Middle frontal gyrus (tissue), 1 donor: ENCODE measurements around the gene THOC6.

Source experiments
- DNase-seq: peaks from one replicate; pipeline ENCODE4 v3.0.0-alpha.2; 2015; ENCODE audit warnings: low spot score; ENCODE audit errors: extremely low spot score

THOC6 gene

GRCh38 chr16:3015865-3016521 is 7.8 kb upstream of the THOC6 start:
- no peak for DNase-seq

- no peak for DNase-seq
Measured at GRCh38 chr16:3017344-3017743, 6.5 kb upstream of the THOC6 start.

GRCh38 chr16:3017794-3018506 is 5.9 kb upstream of the THOC6 start, which contains the start of gene CLDN6:
TSS of gene CLDN6 (minus strand) at chr16:3018183. CDS start at chr16:3016021, 2,162 bp downstream.
- DNase-seq: no peak

GRCh38 chr16:3019594-3020246 is 4.1 kb upstream of the THOC6 start:
- no peak for DNase-seq

- no peak for DNase-seq
Measured at GRCh38 chr16:3020247-3020603, 3.6 kb upstream of the THOC6 start, which contains the start of gene TNFRSF12A. TSS of gene TNFRSF12A (plus strand) at chr16:3020368. CDS start at chr16:3020398, 30 bp downstream.

- DNase-seq: no peak
Measured at GRCh38 chr16:3020604-3021448, 3.0 kb upstream of the THOC6 start.

GRCh38 chr16:3021449-3022207 is 2.2 kb upstream of the THOC6 start:
- no peak for DNase-seq

- no peak for DNase-seq
Measured at GRCh38 chr16:3022208-3022683, 1.6 kb upstream of the THOC6 start.

GRCh38 chr16:3022684-3023414 is 986 bp upstream of the THOC6 start:
- DNase-seq: no peak

- no peak for DNase-seq
Measured at GRCh38 chr16:3023415-3023668, 493 bp upstream of the THOC6 start.

- no peak for DNase-seq
Measured at GRCh38 chr16:3025032-3026002, 1.5 kb downstream of the THOC6 start.

- DNase-seq: no peak
Measured at GRCh38 chr16:3026003-3026378, 2.2 kb downstream of the THOC6 start.

- no peak for DNase-seq
Measured at GRCh38 chr16:3026609-3027488, 3.0 kb downstream of the THOC6 start.

- DNase-seq: no peak
Measured at GRCh38 chr16:3027489-3027795, 3.6 kb downstream of the THOC6 start.

- DNase-seq: peak; percentile 46
Measured at GRCh38 chr16:3027983-3028715, 4.3 kb downstream of the THOC6 start.

GRCh38 chr16:3028716-3029319 is 5.0 kb downstream of the THOC6 start:
- DNase-seq: no peak
